EH (cell line): ENCODE data around the gene RILPL2.
A peak's percentile ranks its signal among the peaks of the same experiment; 100 is the strongest.
"Not testable (repeated sequence)": the region's sequence is repeated elsewhere in the genome, so short reads cannot be mapped to it uniquely, and the experiment has no call there.

Experiments
- DNase-seq: peaks from one replicate; pipeline ENCODE4 v3.0.0-alpha.2; 2015; ENCODE audit warnings: low read depth

The RILPL2 gene

DNA sequence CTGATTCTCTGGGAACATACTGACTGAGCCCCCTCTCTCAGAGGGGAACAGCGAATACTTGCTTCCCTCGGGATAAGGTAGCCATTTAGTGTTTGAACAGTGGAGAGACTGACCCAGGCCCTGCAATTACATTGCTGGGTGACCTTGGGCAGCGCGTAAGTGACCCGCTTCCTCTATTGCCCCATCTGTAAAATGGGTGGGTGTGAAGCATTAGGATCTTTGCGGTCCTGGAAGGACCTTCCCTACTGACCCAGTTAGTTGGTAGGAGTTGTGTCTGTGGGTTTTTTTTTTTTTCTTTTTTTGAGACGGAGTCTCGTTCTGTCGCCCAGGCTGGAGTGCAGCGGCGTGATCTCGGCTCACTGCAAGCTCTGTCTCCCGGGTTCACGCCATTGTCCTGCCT is 53.8 kb downstream of the RILPL2 start:
- no peak for DNase-seq

DNA sequence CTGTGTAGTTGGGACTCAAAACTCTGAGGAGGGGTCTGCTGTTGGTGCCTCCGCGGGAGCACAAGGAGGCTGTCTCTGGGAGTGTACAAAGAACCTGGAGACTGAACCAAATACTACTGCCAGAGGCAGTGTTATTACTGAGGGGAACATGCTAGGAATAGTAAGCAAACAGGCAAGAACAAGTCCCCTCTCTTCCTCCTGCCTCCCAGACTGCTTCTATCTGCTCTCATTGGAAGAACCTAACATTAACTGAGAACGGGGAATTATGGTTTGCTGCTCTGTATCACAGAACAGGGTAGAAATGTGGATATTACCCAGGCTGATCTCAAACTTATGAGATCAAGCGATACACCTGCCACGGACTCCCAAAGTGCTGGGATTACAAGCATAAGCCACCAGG is 57.1 kb downstream of the RILPL2 start:
- DNase-seq: no peak

DNA sequence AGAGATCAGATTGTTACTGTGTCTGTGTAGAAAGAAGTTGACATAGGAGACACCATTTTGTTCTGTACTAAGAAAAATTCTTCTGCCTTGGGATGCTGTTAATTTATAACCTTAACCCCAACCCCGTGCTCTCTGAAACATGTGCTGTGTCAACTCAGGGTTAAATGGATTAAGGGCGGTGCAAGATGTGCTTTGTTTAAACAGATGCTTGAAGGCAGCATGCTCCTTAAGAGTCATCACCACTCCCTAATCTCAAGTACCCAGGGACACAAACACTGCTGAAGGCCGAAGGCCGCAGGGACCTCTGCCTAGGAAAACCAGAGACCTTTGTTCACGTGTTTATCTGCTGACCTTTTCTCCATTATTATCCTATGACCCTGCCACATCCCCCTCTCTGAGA is 64.1 kb downstream of the RILPL2 start:
- not testable (repeated sequence) for DNase-seq

DNA sequence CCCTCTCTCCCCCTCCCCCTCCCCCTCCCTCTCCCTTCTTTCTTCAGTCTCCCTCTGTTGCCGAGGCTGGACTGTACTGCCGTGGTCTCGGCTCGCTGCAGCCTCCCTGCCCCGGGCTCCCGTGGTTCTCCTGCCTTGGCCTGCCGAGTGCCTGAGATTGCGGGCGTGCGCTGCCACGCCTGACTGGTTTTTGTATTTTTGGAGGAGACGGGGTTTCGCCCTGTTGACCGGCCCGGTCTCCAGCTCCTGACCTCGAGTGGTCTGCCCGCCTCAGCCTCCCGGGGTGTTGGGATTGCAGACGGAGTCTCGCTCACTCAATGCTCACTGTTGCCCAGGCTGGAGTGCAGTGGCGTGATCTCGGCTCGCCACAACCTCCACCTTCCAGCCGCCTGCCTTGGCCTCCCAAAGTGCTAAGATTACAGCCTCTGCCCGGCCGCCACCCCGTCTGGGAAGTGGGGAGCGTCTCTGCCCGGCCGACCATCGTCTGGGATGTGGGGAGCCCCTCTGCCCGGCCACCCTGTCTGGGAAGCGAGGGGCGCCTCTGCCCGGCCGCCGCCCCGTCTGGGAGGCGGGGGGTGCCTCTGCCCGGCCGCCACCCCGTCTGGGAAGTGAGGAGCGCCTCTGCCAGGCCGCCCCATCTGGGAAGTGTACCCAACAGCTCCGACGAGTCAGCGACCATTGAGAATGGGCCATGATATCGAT is 64.7 kb downstream of the RILPL2 start:
- not testable (repeated sequence) for DNase-seq

DNA sequence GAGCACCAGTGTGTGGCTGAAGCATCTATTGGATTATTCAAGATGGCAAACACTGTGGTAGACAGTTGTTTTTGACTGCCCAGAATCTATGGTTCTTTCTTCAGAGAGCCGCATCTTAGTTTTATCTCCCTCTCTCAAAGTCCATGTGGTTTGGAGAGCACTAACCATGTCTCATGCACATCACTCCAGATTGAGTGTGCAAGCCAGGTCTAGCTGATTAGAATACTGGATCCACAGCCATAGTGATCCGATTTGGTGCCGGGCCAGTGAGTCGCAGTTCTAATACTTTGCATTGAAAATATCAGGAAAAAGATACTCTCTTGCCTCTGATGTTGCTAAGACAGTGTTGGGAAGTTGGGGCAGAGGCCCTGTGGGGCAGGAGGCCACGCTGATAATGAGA is 67.3 kb downstream of the RILPL2 start:
- DNase-seq: no peak

DNA sequence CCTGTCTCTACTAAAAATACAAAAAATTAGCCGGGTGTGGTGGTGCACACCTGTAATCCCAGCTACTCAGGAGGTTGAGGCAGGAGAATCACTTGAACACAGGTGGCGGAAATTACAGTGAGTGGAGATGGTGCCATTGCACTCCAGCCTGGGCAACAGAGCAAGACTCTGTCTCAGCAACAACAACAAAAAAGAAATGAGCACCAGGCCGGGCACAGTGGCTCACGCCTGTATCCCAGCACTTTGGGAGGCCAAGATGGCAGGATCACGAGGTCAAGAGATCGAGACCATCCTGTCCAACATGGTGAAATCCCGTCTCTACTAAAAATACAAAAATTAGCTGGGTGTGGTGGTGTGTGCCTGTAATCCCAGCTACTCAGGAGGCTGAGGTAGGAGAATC is 68.1 kb downstream of the RILPL2 start:
- DNase-seq: not testable (repeated sequence)

DNA sequence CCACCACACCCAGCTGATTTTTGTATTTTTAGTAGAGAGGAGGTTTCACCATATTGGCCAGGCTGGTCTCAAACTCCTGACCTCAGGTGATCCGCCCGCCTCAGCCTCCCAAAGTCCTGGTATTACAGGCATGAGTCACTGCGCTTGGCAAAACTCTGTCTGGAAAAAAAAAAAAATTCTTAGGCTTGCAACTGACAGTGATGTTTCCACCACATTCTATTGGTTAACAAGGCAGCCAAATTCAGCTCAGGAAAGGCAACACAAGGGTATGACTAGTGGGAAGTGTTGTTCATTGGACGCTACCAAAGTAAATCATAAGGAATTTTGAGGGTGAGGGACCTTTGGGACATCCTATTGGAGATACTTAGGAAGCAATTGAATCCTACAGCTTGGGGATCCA is 69.0 kb downstream of the RILPL2 start:
- DNase-seq: peak; percentile 33
